ENCODE data around the gene TSPAN9. TPM values are rescaled to one million over a fixed set of nuclear protein-coding genes. Genes with fewer than 3 reads are reported as not detected.

Gene TSPAN9
- total and polyA plus RNA-seq, 4 donors: 27.6 to 40.1 (median 30.9) TPM

- H3K36me3 ChIP-seq (ENCODE audit: control insufficient read depth, insufficient read depth, low read length): peaks cover 5% of the 10 kb centered on the region
- no peaks in the 10 kb centered on the region for H3K27me3 ChIP-seq (ENCODE audit: control insufficient read depth, insufficient read depth, low read length)
- DNase-seq (ENCODE audit: low read depth in 4 of 6, low spot score in 6 of 6): no peak
- no peak overlapping the region for H3K4me3 ChIP-seq (ENCODE audit: low read depth, low read length)
- 95% methylated on average over 25 of the region's 26 CpGs for WGBS (ENCODE audit: insufficient coverage)
- no peak overlapping the region for H3K27ac ChIP-seq (ENCODE audit: low read depth, low read length)
- no peaks in the 10 kb centered on the region for H3K9me3 ChIP-seq (ENCODE audit: control insufficient read depth, insufficient read depth, low read length)
- peaks cover 35% of the 10 kb centered on the region for H3K4me1 ChIP-seq (ENCODE audit: control insufficient read depth, insufficient read depth, low read length)
These were observed 179.0 kb downstream of the TSPAN9 start for GRCh38 chr12:3256103-3256631.

DNA sequence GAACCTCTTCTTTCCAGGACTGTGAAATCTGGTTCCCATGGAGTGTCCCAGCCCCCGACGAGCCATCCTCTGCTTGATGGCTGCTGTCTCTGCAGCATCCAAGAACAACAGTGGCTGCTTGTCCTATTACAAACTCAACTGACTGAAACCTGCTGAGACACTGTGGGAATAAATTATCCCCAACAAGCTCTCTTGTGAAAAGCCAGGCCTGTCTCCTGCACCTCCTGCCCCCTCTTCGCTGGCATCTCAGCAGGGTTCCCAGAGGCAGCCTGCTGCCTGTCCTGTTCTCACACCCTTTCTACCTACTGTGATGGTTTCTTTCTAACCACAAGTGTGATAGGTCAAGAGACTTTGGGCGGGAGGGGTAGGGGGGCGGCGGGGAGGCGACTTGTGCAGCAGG, 180.2 kb downstream of the TSPAN9 start:
- Histone ChIP-seq H3K27me3 (ENCODE audit: control insufficient read depth, insufficient read depth, low read length) (no peaks in the 10 kb centered on the region), H3K4me3 (ENCODE audit: low read depth, low read length) (no peak overlapping the region), H3K36me3 (ENCODE audit: control insufficient read depth, insufficient read depth, low read length) (peaks cover 5% of the 10 kb centered on the region), H3K9me3 (ENCODE audit: control insufficient read depth, insufficient read depth, low read length) (no peaks in the 10 kb centered on the region), H3K27ac (ENCODE audit: low read depth, low read length) (no peak overlapping the region), H3K4me1 (ENCODE audit: control insufficient read depth, insufficient read depth, low read length) (peaks cover 33% of the 10 kb centered on the region)
- WGBS (ENCODE audit: insufficient coverage): 23% methylated on average over 6 of the region's 7 CpGs
- peak in 2 of 6 donors; percentile 34 to 48 for DNase-seq (ENCODE audit: low read depth in 4 of 6, low spot score in 6 of 6)

- Histone ChIP-seq H3K27ac (ENCODE audit: low read depth, low read length) (no peak overlapping the region), H3K4me3 (ENCODE audit: low read depth, low read length) (no peak overlapping the region), H3K36me3 (ENCODE audit: control insufficient read depth, insufficient read depth, low read length) (peaks cover 5% of the 10 kb centered on the region), H3K9me3 (ENCODE audit: control insufficient read depth, insufficient read depth, low read length) (no peaks in the 10 kb centered on the region), H3K4me1 (ENCODE audit: control insufficient read depth, insufficient read depth, low read length) (peaks cover 35% of the 10 kb centered on the region), H3K27me3 (ENCODE audit: control insufficient read depth, insufficient read depth, low read length) (no peaks in the 10 kb centered on the region)
- no peak for DNase-seq (ENCODE audit: low read depth in 4 of 6, low spot score in 6 of 6)
- 84% methylated on average over 8 of the region's 8 CpGs for WGBS (ENCODE audit: insufficient coverage)
These were observed 182.8 kb downstream of the TSPAN9 start for GRCh38 chr12:3259973-3260372.

- H3K9me3 ChIP-seq (ENCODE audit: control insufficient read depth, insufficient read depth, low read length): no peaks in the 10 kb centered on the region
- 66% methylated on average over 8 of the region's 11 CpGs for WGBS (ENCODE audit: insufficient coverage)
- peak in 1 of 6 donors; percentile 39 for DNase-seq (ENCODE audit: low read depth in 4 of 6, low spot score in 6 of 6)
- H3K4me3 ChIP-seq (ENCODE audit: low read depth, low read length): no peak overlapping the region
- peaks cover 2% of the 10 kb centered on the region for H3K36me3 ChIP-seq (ENCODE audit: control insufficient read depth, insufficient read depth, low read length)
- no peaks in the 10 kb centered on the region for H3K27me3 ChIP-seq (ENCODE audit: control insufficient read depth, insufficient read depth, low read length)
- peaks cover 35% of the 10 kb centered on the region for H3K4me1 ChIP-seq (ENCODE audit: control insufficient read depth, insufficient read depth, low read length)
- no peak overlapping the region for H3K27ac ChIP-seq (ENCODE audit: low read depth, low read length)
These were observed 184.7 kb downstream of the TSPAN9 start for GRCh38 chr12:3261782-3262359.

DNA sequence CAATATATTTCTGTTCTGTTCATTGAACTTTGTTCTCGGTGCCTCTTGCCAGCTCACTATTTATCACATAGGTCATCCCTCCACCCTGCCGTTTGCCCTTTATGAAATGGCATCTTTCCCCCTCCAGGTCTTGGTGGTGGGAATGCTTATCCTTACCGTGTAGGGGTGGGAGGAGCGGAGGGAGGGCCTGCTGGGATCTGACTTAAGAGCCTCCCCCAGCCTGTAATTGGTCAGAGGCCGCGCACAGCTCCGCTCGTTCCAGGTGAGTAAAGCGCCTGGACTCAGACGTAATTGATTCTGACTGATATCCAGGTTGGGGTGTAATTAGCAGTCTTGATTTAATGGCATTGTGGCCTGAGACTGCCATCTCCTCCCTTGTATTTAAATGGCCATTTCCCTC, 185.3 kb downstream of the TSPAN9 start:
- DNase-seq (ENCODE audit: low read depth in 4 of 6, low spot score in 6 of 6): peak in 1 of 6 donors; percentile 70
- Histone ChIP-seq H3K27ac (ENCODE audit: low read depth, low read length) (no peak overlapping the region), H3K9me3 (ENCODE audit: control insufficient read depth, insufficient read depth, low read length) (no peaks in the 10 kb centered on the region), H3K27me3 (ENCODE audit: control insufficient read depth, insufficient read depth, low read length) (no peaks in the 10 kb centered on the region), H3K4me3 (ENCODE audit: low read depth, low read length) (no peak overlapping the region), H3K36me3 (ENCODE audit: control insufficient read depth, insufficient read depth, low read length) (peaks cover 2% of the 10 kb centered on the region), H3K4me1 (ENCODE audit: control insufficient read depth, insufficient read depth, low read length) (peaks cover 33% of the 10 kb centered on the region)
- WGBS (ENCODE audit: insufficient coverage): 91% methylated on average over 7 of the region's 10 CpGs

GRCh38 chr12:3263282-3263681, 186.1 kb downstream of the TSPAN9 start:
- Histone ChIP-seq H3K9me3 (ENCODE audit: control insufficient read depth, insufficient read depth, low read length) (no peaks in the 10 kb centered on the region), H3K4me3 (ENCODE audit: low read depth, low read length) (no peak overlapping the region), H3K27me3 (ENCODE audit: control insufficient read depth, insufficient read depth, low read length) (no peaks in the 10 kb centered on the region), H3K4me1 (ENCODE audit: control insufficient read depth, insufficient read depth, low read length) (peaks cover 38% of the 10 kb centered on the region), H3K36me3 (ENCODE audit: control insufficient read depth, insufficient read depth, low read length) (peaks cover 2% of the 10 kb centered on the region), H3K27ac (ENCODE audit: low read depth, low read length) (no peak overlapping the region)
- no peak for DNase-seq (ENCODE audit: low read depth in 4 of 6, low spot score in 6 of 6)
- WGBS (ENCODE audit: insufficient coverage): 86% methylated on average over 4 of the region's 13 CpGs

DNA sequence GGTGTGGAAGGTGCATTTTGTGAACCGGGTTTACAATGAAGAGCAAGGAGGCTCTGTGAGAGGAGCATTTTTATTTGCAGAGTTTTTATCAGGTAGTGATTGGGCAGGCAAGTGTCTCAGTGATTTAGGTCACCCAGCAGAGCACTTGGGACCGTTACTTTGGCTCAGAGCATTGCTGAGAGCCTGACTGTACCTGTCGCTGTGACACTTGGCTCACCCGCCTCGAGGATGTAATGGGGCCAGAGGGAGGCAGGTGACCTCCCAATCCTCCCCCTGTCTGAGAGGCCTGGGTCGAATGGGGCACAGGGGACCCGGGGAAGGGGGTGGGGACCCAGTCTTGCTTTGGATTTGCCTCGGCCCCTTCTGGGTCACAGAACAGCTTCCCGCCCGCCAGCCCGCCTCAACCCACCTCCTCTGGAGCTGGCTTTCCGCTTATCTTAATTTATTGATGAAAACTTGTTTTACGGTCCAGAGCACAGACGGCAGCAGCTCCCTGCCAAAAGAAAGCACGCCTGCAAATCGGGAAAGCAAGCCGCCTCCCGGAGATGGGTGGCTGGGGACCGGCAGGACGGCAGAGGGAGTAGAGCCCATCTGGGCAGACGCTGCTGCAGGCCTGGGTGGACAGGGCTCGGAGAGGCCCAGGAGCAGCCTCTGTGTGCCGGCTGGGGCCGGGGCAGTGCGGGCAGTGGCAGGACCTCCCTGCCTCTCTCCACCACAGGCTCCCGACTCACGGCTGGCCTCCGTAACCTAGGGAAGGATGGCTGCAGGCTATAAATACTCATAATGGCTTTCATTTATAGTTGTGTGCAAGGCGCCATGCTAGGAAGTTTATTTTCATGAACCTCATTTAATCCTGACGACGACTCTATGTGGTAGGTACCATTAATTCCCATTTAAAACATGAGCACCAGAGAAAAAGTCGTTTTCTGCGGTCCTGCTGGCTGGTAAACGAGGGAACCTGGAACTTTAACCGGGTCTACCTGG, 187.1 kb downstream of the TSPAN9 start:
- peak in 2 of 6 donors; percentile 82 to 86 for DNase-seq (ENCODE audit: low read depth in 4 of 6, low spot score in 6 of 6)

GRCh38 chr12:3265406-3265805, 188.2 kb downstream of the TSPAN9 start:
- H3K9me3 ChIP-seq (ENCODE audit: control insufficient read depth, insufficient read depth, low read length): no peaks in the 10 kb centered on the region
- peaks cover 2% of the 10 kb centered on the region for H3K36me3 ChIP-seq (ENCODE audit: control insufficient read depth, insufficient read depth, low read length)
- no peak overlapping the region for H3K27ac ChIP-seq (ENCODE audit: low read depth, low read length)
- peaks cover 38% of the 10 kb centered on the region for H3K4me1 ChIP-seq (ENCODE audit: control insufficient read depth, insufficient read depth, low read length)
- no peak for DNase-seq (ENCODE audit: low read depth in 4 of 6, low spot score in 6 of 6)
- WGBS (ENCODE audit: insufficient coverage): 91% methylated on average over 6 of the region's 8 CpGs
- no peak overlapping the region for H3K4me3 ChIP-seq (ENCODE audit: low read depth, low read length)
- no peaks in the 10 kb centered on the region for H3K27me3 ChIP-seq (ENCODE audit: control insufficient read depth, insufficient read depth, low read length)

More for the DNA sequence above, 187.1 kb downstream of the TSPAN9 start:
- no peak overlapping the region for H3K27ac ChIP-seq (ENCODE audit: low read depth, low read length)
- no peak overlapping the region for H3K4me3 ChIP-seq (ENCODE audit: low read depth, low read length)
- H3K27me3 ChIP-seq (ENCODE audit: control insufficient read depth, insufficient read depth, low read length): no peaks in the 10 kb centered on the region
- peaks cover 2% of the 10 kb centered on the region for H3K36me3 ChIP-seq (ENCODE audit: control insufficient read depth, insufficient read depth, low read length)
- peaks cover 38% of the 10 kb centered on the region for H3K4me1 ChIP-seq (ENCODE audit: control insufficient read depth, insufficient read depth, low read length)
- no peaks in the 10 kb centered on the region for H3K9me3 ChIP-seq (ENCODE audit: control insufficient read depth, insufficient read depth, low read length)
- 45% methylated on average over 28 of the region's 35 CpGs for WGBS (ENCODE audit: insufficient coverage)

- 76% methylated on average over 7 of the region's 8 CpGs for WGBS (ENCODE audit: insufficient coverage)
- no peak overlapping the region for H3K27ac ChIP-seq (ENCODE audit: low read depth, low read length)
- H3K27me3 ChIP-seq (ENCODE audit: control insufficient read depth, insufficient read depth, low read length): no peaks in the 10 kb centered on the region
- H3K4me3 ChIP-seq (ENCODE audit: low read depth, low read length): no peak overlapping the region
- peaks cover 2% of the 10 kb centered on the region for H3K36me3 ChIP-seq (ENCODE audit: control insufficient read depth, insufficient read depth, low read length)
- H3K4me1 ChIP-seq (ENCODE audit: control insufficient read depth, insufficient read depth, low read length): peaks cover 42% of the 10 kb centered on the region
- no peaks in the 10 kb centered on the region for H3K9me3 ChIP-seq (ENCODE audit: control insufficient read depth, insufficient read depth, low read length)
- no peak for DNase-seq (ENCODE audit: low read depth in 4 of 6, low spot score in 6 of 6)
These were observed 189.5 kb downstream of the TSPAN9 start for GRCh38 chr12:3266638-3267037.

Data from spinal cord (tissue), 10 donors.